Liver (tissue), 9 donors: ENCODE measurements around the gene UBE3B. TPM values are rescaled to one million over a fixed set of nuclear protein-coding genes. Genes with fewer than 3 reads are reported as not detected.

Experiments
- DNase-seq: peaks from one replicate; pipeline ENCODE4 v3.0.0-alpha.2; 2017; ENCODE audit warnings: low spot score
- H3K27ac ChIP-seq, 2 donors: one replicate each; pipeline ENCODE4 v1.7.0; 2013; ENCODE audit warnings: inconsistent platforms in 2 of 2, low read length in 2 of 2, control low read depth in 1 of 2, low read depth in 1 of 2, mild to moderate bottlenecking in 1 of 2
- H3K27me3 ChIP-seq, 4 donors: one replicate each; pipeline versions ENCODE4 v1.6.1 to v1.7.0; 2013; ENCODE audit warnings: low read length in 3 of 4, inconsistent platforms in 1 of 4, mild to moderate bottlenecking in 1 of 4, moderate library complexity in 1 of 4; ENCODE audit not compliant: control insufficient read depth in 4 of 4, insufficient read depth in 4 of 4
- H3K36me3 ChIP-seq, 4 donors: one replicate each; pipeline versions ENCODE4 v1.6.1 to v1.7.0; 2013; ENCODE audit warnings: low read length in 3 of 4, mild to moderate bottlenecking in 3 of 4, low read depth in 1 of 4, moderate library complexity in 1 of 4; ENCODE audit not compliant: control insufficient read depth in 4 of 4, insufficient read depth in 3 of 4
- H3K4me1 ChIP-seq, 4 donors: one replicate each; pipeline versions ENCODE4 v1.6.1 to v1.7.0; 2013; ENCODE audit warnings: low read length in 3 of 4, mild to moderate bottlenecking in 3 of 4, moderate library complexity in 1 of 4; ENCODE audit not compliant: control insufficient read depth in 4 of 4, insufficient read depth in 4 of 4
- H3K4me3 ChIP-seq, 3 donors: one replicate each; pipeline versions ENCODE4 v1.6.1 to v1.7.0; 2013; ENCODE audit warnings: low read length in 3 of 3, control low read depth in 1 of 3, low read depth in 1 of 3, mild to moderate bottlenecking in 1 of 3
- H3K9ac ChIP-seq, 2 donors: one replicate each; pipeline ENCODE4 v1.7.0; 2013; ENCODE audit warnings: low read length in 2 of 2, mild to moderate bottlenecking in 2 of 2, moderate library complexity in 2 of 2, control low read depth in 1 of 2, low read depth in 1 of 2
- H3K9me3 ChIP-seq, 4 donors: one replicate each; pipeline versions ENCODE4 v1.6.1 to v1.7.0; 2013; ENCODE audit warnings: low read length in 3 of 4; ENCODE audit not compliant: control insufficient read depth in 4 of 4
- EGR1 ChIP-seq, 2 donors: IDR thresholded peaks; 2 replicates each; pipeline ENCODE4 v1.6.1; 2016 to 2018; ENCODE audit warnings: antibody characterized with exemption in 2 of 2, low read depth in 2 of 2
- FOXA1 ChIP-seq: IDR thresholded peaks from 2 replicates; pipeline ENCODE4 v1.6.1; 2016; ENCODE audit warnings: antibody characterized with exemption
- FOXA2 ChIP-seq: IDR thresholded peaks from 2 replicates; pipeline ENCODE4 v1.6.1; 2016; ENCODE audit warnings: antibody characterized with exemption
- GABPA ChIP-seq, 2 donors: IDR thresholded peaks in 1 of 2; conservative IDR thresholded peaks in 1 of 2; 2 replicates each; pipeline ENCODE4 v1.6.1; 2016; ENCODE audit warnings: antibody characterized with exemption in 2 of 2, mild to moderate bottlenecking in 1 of 2, moderate library complexity in 1 of 2
- HNF4A ChIP-seq, 2 donors: conservative IDR thresholded peaks; 2 replicates each; pipeline ENCODE4 v1.6.1; 2016; ENCODE audit warnings: antibody characterized with exemption in 2 of 2, mild to moderate bottlenecking in 2 of 2
- JUND ChIP-seq, 2 donors: IDR thresholded peaks; 2 replicates each; pipeline ENCODE4 v1.6.1; 2016; ENCODE audit warnings: antibody characterized with exemption in 2 of 2
- NR2F2 ChIP-seq: IDR thresholded peaks from 2 replicates; pipeline ENCODE4 v1.6.1; 2016; ENCODE audit warnings: antibody characterized with exemption
- RAD21 ChIP-seq, 2 donors: IDR thresholded peaks; 2 replicates each; pipeline ENCODE4 v1.6.1; 2016; ENCODE audit warnings: antibody characterized with exemption in 2 of 2, mild to moderate bottlenecking in 2 of 2
- RXRA ChIP-seq, 2 donors: IDR thresholded peaks; 2 replicates each; pipeline ENCODE4 v1.6.1; 2017 to 2018; ENCODE audit warnings: antibody characterized with exemption in 2 of 2, mild to moderate bottlenecking in 1 of 2
- SP1 ChIP-seq: IDR thresholded peaks from 2 replicates; pipeline ENCODE4 v1.6.1; 2018; ENCODE audit warnings: antibody characterized with exemption, mild to moderate bottlenecking
- TAF1 ChIP-seq: conservative IDR thresholded peaks from 2 replicates; pipeline ENCODE4 v1.6.1; 2016; ENCODE audit warnings: antibody characterized with exemption, mild to moderate bottlenecking
- YY1 ChIP-seq: IDR thresholded peaks from 2 replicates; pipeline ENCODE4 v1.6.1; 2016; ENCODE audit warnings: antibody characterized with exemption, mild to moderate bottlenecking
- WGBS: extraction: QIAGEN DNeasy Blood & Tissue Kit; methylation state at CpG from one replicate; pipeline ENCODE4 v1.1.7; 2013; 5-methylcytosine and 5-hydroxymethylcytosine counted together
- polyA plus RNA-seq, 2 donors: library from polyadenylated mRNA; stranded (reverse) in 1 of 2; unstranded in 1 of 2; fragments of 200-250 nt in 1 of 2; fragments of >200 nt in 1 of 2; fragmentation: Nextera tagmentation in 1 of 2; extraction: Ambion mirVana in 1 of 2; gene quantifications; one replicate each; pipeline versions ENCODE4 v1.2.1 to v1.2.3, GENCODE V29; 2013 to 2015
- total RNA-seq, 2 donors: library from RNA; depleted of rRNA; stranded (reverse); fragments of >200 nt; gene quantifications; one replicate each; pipeline ENCODE4 v1.2.3, GENCODE V29; 2014
- TF ChIP-seq, protein P1 (sequence below): IDR thresholded peaks from 2 replicates; pipeline ENCODE4 v1.6.1; 2016; ENCODE audit warnings: antibody characterized with exemption
- TF ChIP-seq, protein P2 (sequence below): IDR thresholded peaks from 2 replicates; pipeline ENCODE4 v1.6.1; 2016; ENCODE audit warnings: antibody characterized with exemption
- TF ChIP-seq, protein P3 (sequence below): IDR thresholded peaks from 2 replicates; pipeline ENCODE4 v1.6.1; 2016; ENCODE audit warnings: antibody characterized with exemption, mild to moderate bottlenecking
- TF ChIP-seq, protein P4 (sequence below): IDR thresholded peaks from 2 replicates; pipeline ENCODE4 v1.6.1; 2016; ENCODE audit warnings: antibody characterized with exemption
- donor health status: healthy.
- donor health status: healthy.
- donor health status: healthy.
- donor health status: healthy.
- donor health status: healthy.

Gene UBE3B
- total and polyA plus RNA-seq, 4 donors = 9.3 to 43.4 (median 24.1) TPM

DNA sequence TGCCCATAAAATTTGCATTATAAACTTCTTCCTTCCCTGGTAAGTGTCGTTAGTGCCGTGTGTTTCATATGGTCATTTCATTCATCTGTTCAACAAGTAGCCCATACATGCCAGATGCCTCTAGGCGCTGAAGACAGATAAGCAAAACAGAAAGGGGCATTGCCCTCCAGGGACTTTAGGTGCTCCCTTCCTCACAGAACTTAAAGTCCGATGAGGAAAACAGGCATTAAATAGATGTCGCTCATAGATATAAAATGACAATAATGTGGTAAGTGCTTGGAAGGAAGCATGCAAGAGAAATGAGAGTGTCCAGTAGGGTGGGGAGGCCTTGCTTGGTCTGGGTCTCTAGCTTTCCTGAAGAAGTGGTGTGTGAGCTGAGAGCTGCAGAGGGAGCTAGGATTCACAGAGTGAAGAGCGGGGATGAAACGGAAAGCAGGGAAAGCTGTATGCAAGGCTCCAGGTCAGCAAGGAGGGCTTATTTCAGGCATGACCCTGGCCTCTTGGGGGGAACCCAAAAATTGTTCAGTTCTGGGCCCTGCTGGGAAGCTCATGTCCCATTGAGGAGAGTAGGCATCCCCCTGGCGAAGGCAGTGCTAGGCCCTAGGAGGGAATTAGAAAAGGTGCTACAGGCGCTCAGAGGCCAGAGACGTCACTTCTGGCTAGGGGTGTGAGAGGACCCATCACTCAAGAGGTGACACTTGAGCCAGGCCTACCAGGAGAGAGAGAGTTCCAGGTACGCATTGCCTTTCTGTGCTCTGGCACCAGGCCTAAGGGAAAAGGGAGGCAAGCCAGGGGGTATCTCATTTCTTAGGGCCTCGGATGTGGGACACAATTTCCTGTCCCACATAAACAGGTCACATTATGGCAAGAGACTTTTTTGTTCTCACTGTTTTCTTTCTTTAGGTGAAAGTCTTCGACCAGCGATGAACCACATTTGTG, 11.9 kb downstream of the UBE3B start:
- H3K27ac ChIP-seq = no peak overlapping the region
- WGBS = 93% methylated on average over 14 of the region's 14 CpGs
- no peaks in the 10 kb centered on the region for H3K4me1 ChIP-seq
- H3K9ac ChIP-seq = no peak overlapping the region
- no peak overlapping the region for H3K4me3 ChIP-seq
- no peaks in the 10 kb centered on the region for H3K9me3 ChIP-seq
- no peaks in the 10 kb centered on the region for H3K27me3 ChIP-seq
- TF ChIP-seq, protein P1, sequence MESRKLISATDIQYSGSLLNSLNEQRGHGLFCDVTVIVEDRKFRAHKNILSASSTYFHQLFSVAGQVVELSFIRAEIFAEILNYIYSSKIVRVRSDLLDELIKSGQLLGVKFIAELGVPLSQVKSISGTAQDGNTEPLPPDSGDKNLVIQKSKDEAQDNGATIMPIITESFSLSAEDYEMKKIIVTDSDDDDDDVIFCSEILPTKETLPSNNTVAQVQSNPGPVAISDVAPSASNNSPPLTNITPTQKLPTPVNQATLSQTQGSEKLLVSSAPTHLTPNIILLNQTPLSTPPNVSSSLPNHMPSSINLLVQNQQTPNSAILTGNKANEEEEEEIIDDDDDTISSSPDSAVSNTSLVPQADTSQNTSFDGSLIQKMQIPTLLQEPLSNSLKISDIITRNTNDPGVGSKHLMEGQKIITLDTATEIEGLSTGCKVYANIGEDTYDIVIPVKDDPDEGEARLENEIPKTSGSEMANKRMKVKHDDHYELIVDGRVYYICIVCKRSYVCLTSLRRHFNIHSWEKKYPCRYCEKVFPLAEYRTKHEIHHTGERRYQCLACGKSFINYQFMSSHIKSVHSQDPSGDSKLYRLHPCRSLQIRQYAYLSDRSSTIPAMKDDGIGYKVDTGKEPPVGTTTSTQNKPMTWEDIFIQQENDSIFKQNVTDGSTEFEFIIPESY = no peak
- no peak for TF ChIP-seq YY1
- TF ChIP-seq, protein P2, sequence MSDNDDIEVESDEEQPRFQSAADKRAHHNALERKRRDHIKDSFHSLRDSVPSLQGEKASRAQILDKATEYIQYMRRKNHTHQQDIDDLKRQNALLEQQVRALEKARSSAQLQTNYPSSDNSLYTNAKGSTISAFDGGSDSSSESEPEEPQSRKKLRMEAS = no peak
- TF ChIP-seq, protein P3, sequence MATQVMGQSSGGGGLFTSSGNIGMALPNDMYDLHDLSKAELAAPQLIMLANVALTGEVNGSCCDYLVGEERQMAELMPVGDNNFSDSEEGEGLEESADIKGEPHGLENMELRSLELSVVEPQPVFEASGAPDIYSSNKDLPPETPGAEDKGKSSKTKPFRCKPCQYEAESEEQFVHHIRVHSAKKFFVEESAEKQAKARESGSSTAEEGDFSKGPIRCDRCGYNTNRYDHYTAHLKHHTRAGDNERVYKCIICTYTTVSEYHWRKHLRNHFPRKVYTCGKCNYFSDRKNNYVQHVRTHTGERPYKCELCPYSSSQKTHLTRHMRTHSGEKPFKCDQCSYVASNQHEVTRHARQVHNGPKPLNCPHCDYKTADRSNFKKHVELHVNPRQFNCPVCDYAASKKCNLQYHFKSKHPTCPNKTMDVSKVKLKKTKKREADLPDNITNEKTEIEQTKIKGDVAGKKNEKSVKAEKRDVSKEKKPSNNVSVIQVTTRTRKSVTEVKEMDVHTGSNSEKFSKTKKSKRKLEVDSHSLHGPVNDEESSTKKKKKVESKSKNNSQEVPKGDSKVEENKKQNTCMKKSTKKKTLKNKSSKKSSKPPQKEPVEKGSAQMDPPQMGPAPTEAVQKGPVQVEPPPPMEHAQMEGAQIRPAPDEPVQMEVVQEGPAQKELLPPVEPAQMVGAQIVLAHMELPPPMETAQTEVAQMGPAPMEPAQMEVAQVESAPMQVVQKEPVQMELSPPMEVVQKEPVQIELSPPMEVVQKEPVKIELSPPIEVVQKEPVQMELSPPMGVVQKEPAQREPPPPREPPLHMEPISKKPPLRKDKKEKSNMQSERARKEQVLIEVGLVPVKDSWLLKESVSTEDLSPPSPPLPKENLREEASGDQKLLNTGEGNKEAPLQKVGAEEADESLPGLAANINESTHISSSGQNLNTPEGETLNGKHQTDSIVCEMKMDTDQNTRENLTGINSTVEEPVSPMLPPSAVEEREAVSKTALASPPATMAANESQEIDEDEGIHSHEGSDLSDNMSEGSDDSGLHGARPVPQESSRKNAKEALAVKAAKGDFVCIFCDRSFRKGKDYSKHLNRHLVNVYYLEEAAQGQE = no peak
- TF ChIP-seq TAF1 = no peak
- TF ChIP-seq FOXA2 = no peak
- TF ChIP-seq HNF4A (conservative IDR thresholded peaks at IDR 0.05) = no peak
- no peak for TF ChIP-seq NR2F2
- TF ChIP-seq EGR1 (IDR thresholded peaks at IDR 0.05; ENCODE audit: low read depth in 2 of 2) = no peak
- no peak for TF ChIP-seq GABPA (IDR thresholded peaks at IDR 0.05 in 1 of 2, conservative IDR thresholded peaks at IDR 0.05 in 1 of 2)
- TF ChIP-seq RXRA (IDR thresholded peaks at IDR 0.05) = no peak
- TF ChIP-seq, protein P4, sequence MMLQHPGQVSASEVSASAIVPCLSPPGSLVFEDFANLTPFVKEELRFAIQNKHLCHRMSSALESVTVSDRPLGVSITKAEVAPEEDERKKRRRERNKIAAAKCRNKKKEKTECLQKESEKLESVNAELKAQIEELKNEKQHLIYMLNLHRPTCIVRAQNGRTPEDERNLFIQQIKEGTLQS = no peak
- TF ChIP-seq JUND (IDR thresholded peaks at IDR 0.05) = no peak
- no peak for TF ChIP-seq RAD21 (IDR thresholded peaks at IDR 0.05)
- H3K36me3 ChIP-seq = peaks cover 22 to 94% (median 74%) of the 10 kb centered on the region in 4 donors
- no peak for DNase-seq

DNA sequence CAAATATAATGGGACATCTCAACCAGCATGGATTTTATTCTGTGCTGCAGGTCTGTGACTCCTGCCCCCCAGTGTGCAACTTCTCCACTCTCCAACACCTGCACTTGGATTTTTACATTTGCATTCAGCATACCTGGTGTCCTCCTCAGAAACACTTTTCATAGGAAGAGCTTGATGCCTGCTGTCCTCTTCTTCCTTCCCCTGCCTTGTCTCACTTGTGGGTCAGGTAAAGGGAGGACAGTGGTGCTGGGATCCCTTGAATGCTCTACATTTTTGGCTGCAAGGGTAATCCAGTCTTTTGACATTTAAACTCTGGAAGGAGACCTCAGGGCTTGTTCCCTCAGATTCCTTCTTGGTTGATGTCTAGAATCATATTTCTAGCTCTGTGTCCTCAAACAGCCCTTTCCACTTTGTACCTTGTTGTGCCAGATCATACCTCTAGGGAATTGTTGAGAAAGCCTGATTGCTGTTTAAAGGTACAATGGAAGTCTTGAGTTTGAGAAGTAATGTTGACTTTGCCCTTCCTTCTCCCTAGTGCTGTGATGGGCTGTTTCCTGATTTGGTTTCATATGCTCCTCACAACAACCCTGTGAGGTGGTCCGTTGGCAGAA, 12.6 kb downstream of the UBE3B start:
- Histone ChIP-seq H3K4me3 (no peak overlapping the region), H3K27me3 (no peaks in the 10 kb centered on the region), H3K27ac (no peak overlapping the region), H3K9ac (no peak overlapping the region), H3K4me1 (no peaks in the 10 kb centered on the region), H3K9me3 (no peaks in the 10 kb centered on the region), H3K36me3 (peaks cover 22 to 94% (median 74%) of the 10 kb centered on the region in 4 donors)
- no peak for DNase-seq
- TF ChIP-seq FOXA1 (no peak), RXRA (IDR thresholded peaks at IDR 0.05) (no peak), EGR1 (IDR thresholded peaks at IDR 0.05; ENCODE audit: low read depth in 2 of 2) (no peak), SP1 (no peak), TAF1 (no peak)
- TF ChIP-seq, protein P1 = no peak
- 93% methylated on average over 1 of the region's 1 CpG for whole genome bisulfite sequencing
